Stimulated activated naive B cell treated with anti-CD40 and anti-IgM and Interleukin-4, amounts not matched to agents 10 μg/mL and 1 μg/mL and 100 μg/mL, for 72 hours (primary cell): ENCODE measurements around the gene PRMT9.

Source experiments
- ATAC-seq, 2 donors: fragments of 150-1000 bp; cut with Tn5 transposase; replicated peaks; 2 replicates each; pipeline ENCODE4 v1.10.0; 2021; ENCODE audit warnings: moderate library complexity in 1 of 2
- DNase-seq: peaks from one replicate; pipeline ENCODE4 v3.0.0; 2021
- H3K27ac Mint-ChIP-seq: one replicate; pipeline ENCODE4 v1.8.0; 2022; ENCODE audit warnings: mild to moderate bottlenecking, mixed read lengths
- H3K27me3 Mint-ChIP-seq, 2 donors: one replicate each; pipeline ENCODE4 v1.8.0; 2022; ENCODE audit warnings: mixed read lengths in 2 of 2
- H3K36me3 Mint-ChIP-seq, 2 donors: one replicate each; pipeline ENCODE4 v1.8.0; 2022; ENCODE audit warnings: mixed read lengths in 2 of 2, mild to moderate bottlenecking in 1 of 2
- H3K4me1 Mint-ChIP-seq, 2 donors: one replicate each; pipeline ENCODE4 v1.8.0; 2022; ENCODE audit warnings: mixed read lengths in 2 of 2, mild to moderate bottlenecking in 1 of 2
- H3K4me3 Mint-ChIP-seq, 2 donors: one replicate each; pipeline ENCODE4 v1.8.0; 2022; ENCODE audit warnings: mild to moderate bottlenecking in 2 of 2, mixed read lengths in 2 of 2, moderate library complexity in 1 of 2
- H3K9me3 Mint-ChIP-seq, 2 donors: one replicate each; pipeline ENCODE4 v1.8.0; 2022; ENCODE audit warnings: mixed read lengths in 2 of 2, mild to moderate bottlenecking in 1 of 2

PRMT9 gene

GRCh38 chr4:147704846-147705245 lies 20.9 kb upstream of the PRMT9 start:
- no peak overlapping the region for H3K27ac Mint-ChIP-seq
- no peaks in the 10 kb centered on the region for H3K4me1 Mint-ChIP-seq
- DNase-seq (no peak), ATAC-seq (no peak)
- no peaks in the 10 kb centered on the region for H3K36me3 Mint-ChIP-seq
- no peak overlapping the region for H3K4me3 Mint-ChIP-seq
- H3K9me3 Mint-ChIP-seq: no peaks in the 10 kb centered on the region
- H3K27me3 Mint-ChIP-seq: peaks cover 0 to 14% of the 10 kb centered on the region in 2 donors

GRCh38 chr4:147696866-147697265 lies 12.9 kb upstream of the PRMT9 start:
- ATAC-seq: no peak
- Mint-ChIP-seq H3K27ac (no peak overlapping the region), H3K36me3 (no peaks in the 10 kb centered on the region), H3K9me3 (peaks cover 0 to 2% of the 10 kb centered on the region in 2 donors), H3K4me3 (no peak overlapping the region), H3K4me1 (no peaks in the 10 kb centered on the region), H3K27me3 (peaks cover 20 to 38% of the 10 kb centered on the region in 2 donors)
- DNase-seq: no peak

GRCh38 chr4:147693218-147693617 lies 9.3 kb upstream of the PRMT9 start:
- Mint-ChIP-seq H3K36me3 (no peaks in the 10 kb centered on the region), H3K4me3 (no peak overlapping the region), H3K27ac (no peak overlapping the region), H3K9me3 (no peaks in the 10 kb centered on the region), H3K27me3 (peaks cover 36 to 37% of the 10 kb centered on the region in 2 donors), H3K4me1 (peaks cover 0 to 5% of the 10 kb centered on the region in 2 donors)
- no peak for DNase-seq
- no peak for ATAC-seq

- H3K4me1 Mint-ChIP-seq: peaks cover 0 to 5% of the 10 kb centered on the region in 2 donors
- ATAC-seq (no peak), DNase-seq (no peak)
- no peak overlapping the region for H3K27ac Mint-ChIP-seq
- peaks cover 32 to 37% of the 10 kb centered on the region in 2 donors for H3K27me3 Mint-ChIP-seq
- H3K9me3 Mint-ChIP-seq: no peaks in the 10 kb centered on the region
- H3K36me3 Mint-ChIP-seq: no peaks in the 10 kb centered on the region
- no peak overlapping the region for H3K4me3 Mint-ChIP-seq
These were observed 7.9 kb upstream of the PRMT9 start for GRCh38 chr4:147691820-147692219.

GRCh38 chr4:147689067-147689466 lies 5.1 kb upstream of the PRMT9 start:
- Mint-ChIP-seq H3K27me3 (peaks cover 32 to 35% of the 10 kb centered on the region in 2 donors), H3K9me3 (no peaks in the 10 kb centered on the region), H3K36me3 (peaks cover 0 to under 1% of the 10 kb centered on the region in 2 donors), H3K4me3 (peak overlapping the region in 1 of 2 donors; percentile 34), H3K4me1 (peaks cover 2 to 5% of the 10 kb centered on the region in 2 donors), H3K27ac (no peak overlapping the region)
- ATAC-seq: peak; percentile 55 to 60
- peak; percentile 2 for DNase-seq

DNA sequence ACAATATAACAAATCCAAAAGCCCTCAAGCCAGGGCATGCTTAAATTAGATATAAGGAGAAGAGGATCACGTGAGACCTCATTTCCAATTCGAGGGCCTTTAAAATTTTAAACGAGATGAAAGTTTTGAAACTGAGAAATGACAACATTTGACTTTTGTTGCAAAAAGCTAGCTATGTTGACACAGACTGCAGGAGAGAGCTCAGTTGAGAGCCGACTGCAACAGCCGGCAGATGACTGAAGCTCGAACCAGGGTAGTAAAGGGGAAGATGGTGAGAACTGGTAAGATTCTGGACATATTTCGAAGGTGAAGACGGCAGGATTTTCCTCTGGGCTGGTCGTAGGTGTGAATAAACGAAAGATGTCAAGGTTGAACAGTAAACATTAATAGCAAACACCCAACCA lies 773 bp downstream of the PRMT9 start:
- H3K36me3 Mint-ChIP-seq: peaks cover 5 to 17% of the 10 kb centered on the region in 2 donors
- peaks cover 13 to 16% of the 10 kb centered on the region in 2 donors for H3K4me1 Mint-ChIP-seq
- H3K27me3 Mint-ChIP-seq: peaks cover 5 to 6% of the 10 kb centered on the region in 2 donors
- DNase-seq (no peak), ATAC-seq (peak in 1 of 2 donors; percentile 7)
- peak overlapping the region; percentile 99 for H3K27ac Mint-ChIP-seq
- peak overlapping the region; percentile 86 to 91 for H3K4me3 Mint-ChIP-seq
- H3K9me3 Mint-ChIP-seq: no peaks in the 10 kb centered on the region

DNA sequence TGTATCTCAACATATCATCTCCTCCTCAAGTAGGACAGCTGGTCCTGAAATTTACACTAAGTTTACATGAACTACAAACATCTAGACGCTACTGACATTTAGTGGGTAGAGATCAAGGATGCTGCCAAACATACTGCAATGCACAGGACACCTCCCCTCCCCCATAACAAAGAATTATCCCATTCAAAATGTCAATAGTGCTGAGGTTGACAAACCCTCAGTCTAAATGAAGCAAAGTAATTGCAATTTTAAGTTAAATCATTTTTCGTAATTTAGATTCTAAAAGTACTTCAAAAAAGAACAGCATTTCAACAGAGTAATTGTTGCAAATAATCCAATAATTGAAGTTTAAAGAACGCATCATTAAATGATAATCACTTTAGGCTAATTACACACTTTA lies 1.2 kb downstream of the PRMT9 start:
- ATAC-seq: no peak
- Mint-ChIP-seq H3K4me3 (peak overlapping the region; percentile 86 to 91), H3K27ac (no peak overlapping the region), H3K36me3 (peaks cover 8 to 21% of the 10 kb centered on the region in 2 donors), H3K27me3 (peaks cover 5 to 6% of the 10 kb centered on the region in 2 donors), H3K9me3 (no peaks in the 10 kb centered on the region), H3K4me1 (peaks cover 13 to 16% of the 10 kb centered on the region in 2 donors)
- DNase-seq: no peak

- no peak overlapping the region for H3K4me3 Mint-ChIP-seq
- ATAC-seq: no peak
- peaks cover 8 to 21% of the 10 kb centered on the region in 2 donors for H3K36me3 Mint-ChIP-seq
- no peaks in the 10 kb centered on the region for H3K9me3 Mint-ChIP-seq
- no peak for DNase-seq
- H3K27ac Mint-ChIP-seq: no peak overlapping the region
- no peaks in the 10 kb centered on the region for H3K27me3 Mint-ChIP-seq
- peaks cover 11 to 16% of the 10 kb centered on the region in 2 donors for H3K4me1 Mint-ChIP-seq
These were observed 5.0 kb downstream of the PRMT9 start for GRCh38 chr4:147678796-147679549.

GRCh38 chr4:147678106-147678505 lies 5.9 kb downstream of the PRMT9 start:
- Mint-ChIP-seq H3K4me3 (no peak overlapping the region), H3K36me3 (peaks cover 6 to 22% of the 10 kb centered on the region in 2 donors), H3K4me1 (peaks cover 11 to 16% of the 10 kb centered on the region in 2 donors), H3K27me3 (no peaks in the 10 kb centered on the region), H3K9me3 (no peaks in the 10 kb centered on the region), H3K27ac (no peak overlapping the region)
- ATAC-seq (no peak), DNase-seq (no peak)

GRCh38 chr4:147674496-147674895 lies 9.5 kb downstream of the PRMT9 start:
- H3K36me3 Mint-ChIP-seq: peaks cover 20 to 30% of the 10 kb centered on the region in 2 donors
- no peak for ATAC-seq
- no peaks in the 10 kb centered on the region for H3K9me3 Mint-ChIP-seq
- H3K27ac Mint-ChIP-seq: no peak overlapping the region
- no peak for DNase-seq
- peaks cover 0 to 3% of the 10 kb centered on the region in 2 donors for H3K4me1 Mint-ChIP-seq
- H3K27me3 Mint-ChIP-seq: no peaks in the 10 kb centered on the region
- no peak overlapping the region for H3K4me3 Mint-ChIP-seq

- Mint-ChIP-seq H3K27me3 (no peaks in the 10 kb centered on the region), H3K36me3 (peaks cover 19 to 28% of the 10 kb centered on the region in 2 donors), H3K4me1 (peaks cover 0 to 2% of the 10 kb centered on the region in 2 donors)
These were observed 9.9 kb downstream of the PRMT9 start for GRCh38 chr4:147674073-147674472.

DNA sequence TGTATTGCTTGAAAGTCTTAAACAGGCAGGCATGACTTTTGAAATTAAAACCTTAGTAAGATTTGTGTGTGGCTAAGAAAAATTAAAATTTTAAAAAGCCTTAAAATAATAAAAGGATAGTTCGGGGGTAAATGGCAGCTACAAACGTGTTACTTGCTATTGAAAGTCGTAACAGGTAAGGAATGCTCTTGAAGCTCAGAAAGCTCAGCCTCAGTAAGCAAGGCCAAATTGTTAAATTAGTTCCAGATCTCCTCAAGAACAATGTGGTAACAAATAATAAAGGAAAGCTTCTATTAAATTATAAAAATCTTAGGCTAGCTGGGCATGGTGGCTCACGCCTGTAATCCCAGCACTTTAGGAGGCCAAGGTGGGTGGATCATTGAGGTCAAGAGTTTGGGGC lies 25.5 kb downstream of the PRMT9 start:
- no peaks in the 10 kb centered on the region for H3K9me3 Mint-ChIP-seq
- H3K27me3 Mint-ChIP-seq: no peaks in the 10 kb centered on the region
- H3K4me3 Mint-ChIP-seq: no peak overlapping the region
- no peak for DNase-seq
- peaks cover 36 to 46% of the 10 kb centered on the region in 2 donors for H3K36me3 Mint-ChIP-seq
- no peak overlapping the region for H3K27ac Mint-ChIP-seq
- H3K4me1 Mint-ChIP-seq: no peaks in the 10 kb centered on the region
- ATAC-seq: no peak

More at GRCh38 chr4:147674073-147674472, 9.9 kb downstream of the PRMT9 start:
- Mint-ChIP-seq H3K4me3 (no peak overlapping the region), H3K9me3 (no peaks in the 10 kb centered on the region), H3K27ac (no peak overlapping the region)
- DNase-seq (no peak), ATAC-seq (no peak)

DNA sequence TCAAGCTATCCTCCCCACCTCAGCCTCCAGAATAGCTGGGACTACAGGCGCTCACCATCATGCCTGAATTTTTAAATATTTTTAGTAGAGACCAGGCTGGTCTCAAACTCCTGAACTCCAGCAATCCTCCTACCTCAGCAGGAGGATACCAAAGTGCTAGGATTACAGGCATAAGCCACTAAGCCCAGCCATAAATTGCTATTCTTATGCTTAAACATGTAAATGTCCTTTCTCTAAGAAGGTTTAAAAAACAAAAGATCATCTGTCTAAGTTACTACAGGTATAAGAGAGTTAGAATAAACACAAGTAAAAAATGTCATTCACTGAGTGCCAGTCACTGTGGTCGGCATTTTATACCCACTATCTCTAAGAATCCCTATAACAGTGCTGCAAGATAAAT lies 28.3 kb downstream of the PRMT9 start:
- no peaks in the 10 kb centered on the region for H3K27me3 Mint-ChIP-seq
- H3K4me3 Mint-ChIP-seq: no peak overlapping the region
- H3K27ac Mint-ChIP-seq: no peak overlapping the region
- no peak for ATAC-seq
- H3K36me3 Mint-ChIP-seq: peaks cover 39 to 58% of the 10 kb centered on the region in 2 donors
- no peaks in the 10 kb centered on the region for H3K4me1 Mint-ChIP-seq
- H3K9me3 Mint-ChIP-seq: no peaks in the 10 kb centered on the region
- DNase-seq: no peak

GRCh38 chr4:147651563-147651962 lies 32.4 kb downstream of the PRMT9 start:
- no peak for ATAC-seq
- H3K27me3 Mint-ChIP-seq: no peaks in the 10 kb centered on the region
- H3K4me3 Mint-ChIP-seq: no peak overlapping the region
- no peak overlapping the region for H3K27ac Mint-ChIP-seq
- no peak for DNase-seq
- H3K36me3 Mint-ChIP-seq: peaks cover 49 to 68% of the 10 kb centered on the region in 2 donors
- H3K9me3 Mint-ChIP-seq: peaks cover 0 to 2% of the 10 kb centered on the region in 2 donors
- H3K4me1 Mint-ChIP-seq: peaks cover 5 to 12% of the 10 kb centered on the region in 2 donors

DNA sequence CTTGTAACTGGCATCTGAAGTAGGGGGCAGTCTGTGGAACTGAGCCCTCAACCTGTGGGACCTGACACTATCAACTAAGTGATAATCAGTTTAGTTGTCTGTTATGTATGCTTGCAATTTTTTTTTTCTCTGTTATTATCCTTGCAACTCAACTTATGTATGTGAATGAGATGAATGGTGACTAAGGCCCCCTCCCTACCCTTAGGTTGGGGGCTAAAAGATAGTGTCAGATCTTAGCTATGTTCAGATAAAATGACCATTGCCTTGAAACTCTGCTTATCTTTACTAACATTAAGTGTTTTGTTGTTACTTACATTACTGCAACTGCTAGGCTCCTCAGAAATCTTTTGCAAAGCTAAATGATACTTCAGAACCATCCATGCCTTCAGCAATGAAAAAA lies 35.3 kb downstream of the PRMT9 start:
- H3K4me1 Mint-ChIP-seq: peaks cover 7 to 18% of the 10 kb centered on the region in 2 donors
- H3K4me3 Mint-ChIP-seq: no peak overlapping the region
- H3K36me3 Mint-ChIP-seq: peaks cover 41 to 64% of the 10 kb centered on the region in 2 donors
- DNase-seq (no peak), ATAC-seq (no peak)
- H3K27ac Mint-ChIP-seq: peak overlapping the region; percentile 6
- peaks cover 0 to 2% of the 10 kb centered on the region in 2 donors for H3K9me3 Mint-ChIP-seq
- no peaks in the 10 kb centered on the region for H3K27me3 Mint-ChIP-seq
